ENCODE measurements around the gene MRE11. TPM values are rescaled to one million over a fixed set of nuclear protein-coding genes. Genes with fewer than 3 reads are reported as not detected.

The MRE11 gene
- total RNA-seq, 1 donor from 2014 or later, result 14.1 TPM

GRCh38 chr11:94457118-94458029 lies 36.3 kb downstream of the MRE11 start:
- Mint-ChIP-seq H3K4me1 (ENCODE audit: low read depth, unreplicated experiment) (peaks cover 10% of the 10 kb centered on the region), H3K4me3 (ENCODE audit: unreplicated experiment) (no peak overlapping the region), H3K27ac (ENCODE audit: unreplicated experiment) (peak overlapping the region; percentile 43), H3K9me3 (ENCODE audit: unreplicated experiment) (no peaks in the 10 kb centered on the region), H3K27me3 (ENCODE audit: low read depth, unreplicated experiment) (no peaks in the 10 kb centered on the region), H3K36me3 (ENCODE audit: low read depth, unreplicated experiment) (peaks cover 5% of the 10 kb centered on the region)
- H3K4me2 ChIP-seq (ENCODE audit: low read length), result no peak overlapping the region
- no peaks in the 10 kb centered on the region for H4K20me1 ChIP-seq (ENCODE audit: insufficient read depth, low read length)
- FAIRE-seq, result no peak
- no peak overlapping the region for H3K4me3 ChIP-seq (ENCODE audit: insufficient read depth, low read depth, low read length)
- H3K4me1 ChIP-seq (ENCODE audit: insufficient read depth, low read length), result no peaks in the 10 kb centered on the region
- no peaks in the 10 kb centered on the region for H3K79me2 ChIP-seq (ENCODE audit: insufficient read depth, low read length)
- no peak for TF ChIP-seq CTCF (IDR thresholded peaks at IDR 0.05; ENCODE audit: insufficient read depth, low read depth, low read length)
- no peak for TF ChIP-seq EZH2 (IDR thresholded peaks at IDR 0.05; ENCODE audit: insufficient read depth, low read length)
- no peaks in the 10 kb centered on the region for H3K27me3 ChIP-seq (ENCODE audit: insufficient read depth, low read length)
- DNase-seq (ENCODE audit: low read depth), result peak; percentile 12
- H3K9me3 ChIP-seq (ENCODE audit: insufficient read depth, low read depth, low read length), result no peaks in the 10 kb centered on the region
- H2AFZ ChIP-seq (ENCODE audit: low read depth, low read length), result no peak overlapping the region
- H3K9ac ChIP-seq (ENCODE audit: low read length), result no peak overlapping the region
- H3K27ac ChIP-seq (ENCODE audit: low read depth, low read length), result no peak overlapping the region
- H3K36me3 ChIP-seq (ENCODE audit: insufficient read depth, low read length), result peaks cover 4% of the 10 kb centered on the region

DNA sequence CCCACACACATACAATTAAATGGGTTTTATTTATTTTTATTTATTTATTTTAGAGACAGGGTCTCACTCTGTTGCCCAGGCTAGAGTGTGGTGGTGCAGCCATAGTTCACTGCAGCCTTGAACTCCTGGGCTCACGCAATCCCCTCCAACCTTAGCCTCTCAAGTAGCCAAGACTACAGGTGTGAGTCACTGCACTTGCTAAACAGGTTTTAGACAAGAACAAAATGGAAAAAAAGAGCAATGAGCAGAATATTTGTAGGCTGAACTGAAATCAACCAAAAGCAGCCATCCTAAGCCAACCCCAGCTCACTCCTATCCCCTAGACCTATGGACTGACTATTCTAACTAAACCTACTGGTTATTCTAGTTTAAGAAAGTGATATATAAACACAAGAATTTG lies 37.8 kb downstream of the MRE11 start:
- Mint-ChIP-seq H3K27me3 (ENCODE audit: low read depth, unreplicated experiment) (no peaks in the 10 kb centered on the region), H3K27ac (ENCODE audit: unreplicated experiment) (no peak overlapping the region), H3K36me3 (ENCODE audit: low read depth, unreplicated experiment) (peaks cover 5% of the 10 kb centered on the region), H3K4me3 (ENCODE audit: unreplicated experiment) (no peak overlapping the region), H3K4me1 (ENCODE audit: low read depth, unreplicated experiment) (peaks cover 10% of the 10 kb centered on the region), H3K9me3 (ENCODE audit: unreplicated experiment) (no peaks in the 10 kb centered on the region)
- no peak for FAIRE-seq
- no peak overlapping the region for H2AFZ ChIP-seq (ENCODE audit: low read depth, low read length)
- H3K27ac ChIP-seq (ENCODE audit: low read depth, low read length), result no peak overlapping the region
- H3K4me3 ChIP-seq (ENCODE audit: insufficient read depth, low read depth, low read length), result no peak overlapping the region
- peaks cover 4% of the 10 kb centered on the region for H3K36me3 ChIP-seq (ENCODE audit: insufficient read depth, low read length)
- DNase-seq (ENCODE audit: low read depth), result no peak
- no peaks in the 10 kb centered on the region for H3K79me2 ChIP-seq (ENCODE audit: insufficient read depth, low read length)
- H3K9me3 ChIP-seq (ENCODE audit: insufficient read depth, low read depth, low read length), result no peaks in the 10 kb centered on the region
- no peaks in the 10 kb centered on the region for H3K4me1 ChIP-seq (ENCODE audit: insufficient read depth, low read length)
- no peaks in the 10 kb centered on the region for H4K20me1 ChIP-seq (ENCODE audit: insufficient read depth, low read length)
- H3K4me2 ChIP-seq (ENCODE audit: low read length), result no peak overlapping the region
- no peaks in the 10 kb centered on the region for H3K27me3 ChIP-seq (ENCODE audit: insufficient read depth, low read length)
- TF ChIP-seq CTCF (IDR thresholded peaks at IDR 0.05; ENCODE audit: insufficient read depth, low read depth, low read length), result no peak
- no peak for TF ChIP-seq EZH2 (IDR thresholded peaks at IDR 0.05; ENCODE audit: insufficient read depth, low read length)
- H3K9ac ChIP-seq (ENCODE audit: low read length), result no peak overlapping the region

GRCh38 chr11:94454301-94454700 lies 39.3 kb downstream of the MRE11 start:
- no peak for DNase-seq (ENCODE audit: low read depth)
- H3K27me3 Mint-ChIP-seq (ENCODE audit: low read depth, unreplicated experiment), result no peaks in the 10 kb centered on the region

More at GRCh38 chr11:94454301-94454700, 39.3 kb downstream of the MRE11 start:
- Histone ChIP-seq H3K4me2 (ENCODE audit: low read length) (no peak overlapping the region), H3K9ac (ENCODE audit: low read length) (no peak overlapping the region), H3K27ac (ENCODE audit: low read depth, low read length) (no peak overlapping the region), H3K27me3 (ENCODE audit: insufficient read depth, low read length) (no peaks in the 10 kb centered on the region), H2AFZ (ENCODE audit: low read depth, low read length) (no peak overlapping the region), H3K79me2 (ENCODE audit: insufficient read depth, low read length) (no peaks in the 10 kb centered on the region), H3K4me1 (ENCODE audit: insufficient read depth, low read length) (no peaks in the 10 kb centered on the region), H4K20me1 (ENCODE audit: insufficient read depth, low read length) (no peaks in the 10 kb centered on the region), H3K9me3 (ENCODE audit: insufficient read depth, low read depth, low read length) (no peaks in the 10 kb centered on the region), H3K4me3 (ENCODE audit: insufficient read depth, low read depth, low read length) (no peak overlapping the region), H3K36me3 (ENCODE audit: insufficient read depth, low read length) (peaks cover under 1% of the 10 kb centered on the region)
- FAIRE-seq, result no peak
- Mint-ChIP-seq H3K4me3 (ENCODE audit: unreplicated experiment) (no peak overlapping the region), H3K4me1 (ENCODE audit: low read depth, unreplicated experiment) (peaks cover 10% of the 10 kb centered on the region), H3K27ac (ENCODE audit: unreplicated experiment) (no peak overlapping the region), H3K36me3 (ENCODE audit: low read depth, unreplicated experiment) (peaks cover 3% of the 10 kb centered on the region), H3K9me3 (ENCODE audit: unreplicated experiment) (no peaks in the 10 kb centered on the region)
- TF ChIP-seq CTCF (IDR thresholded peaks at IDR 0.05; ENCODE audit: insufficient read depth, low read depth, low read length), result no peak
- no peak for TF ChIP-seq EZH2 (IDR thresholded peaks at IDR 0.05; ENCODE audit: insufficient read depth, low read length)
